GM12864 (cell line): ENCODE results near the gene HHAT.

Experiments
- DNase-seq: peaks from one replicate; pipeline ENCODE4 v3.0.0-alpha.2; 2011; ENCODE audit warnings: low read depth
- H3K4me3 ChIP-seq: 2 replicates; pipeline ENCODE4 v1.5.1; 2011; ENCODE audit warnings: mild to moderate bottlenecking, low read depth, low read length, control low read depth
- CTCF ChIP-seq: IDR thresholded peaks from 2 replicates; pipeline ENCODE4 v1.5.1; 2011; ENCODE audit warnings: low read depth, mild to moderate bottlenecking, moderate library complexity, low read length, control low read depth, inconsistent platforms; ENCODE audit errors: missing control alignments

The HHAT gene

GRCh38 chr1:210690236-210690635 is 361.5 kb downstream of the HHAT start:
- TF ChIP-seq CTCF, result no peak
- no peak for DNase-seq
- H3K4me3 ChIP-seq, result no peak overlapping the region

- no peak for TF ChIP-seq CTCF
- DNase-seq, result no peak
- H3K4me3 ChIP-seq, result no peak overlapping the region
These were observed 362.4 kb downstream of the HHAT start for GRCh38 chr1:210691039-210691610.

- no peak for TF ChIP-seq CTCF
- no peak for DNase-seq
- no peak overlapping the region for H3K4me3 ChIP-seq
These were observed 364.1 kb downstream of the HHAT start for GRCh38 chr1:210692796-210693195.

GRCh38 chr1:210695026-210695425 is 366.3 kb downstream of the HHAT start:
- TF ChIP-seq CTCF, result no peak
- no peak for DNase-seq
- no peak overlapping the region for H3K4me3 ChIP-seq

- TF ChIP-seq CTCF, result no peak
- DNase-seq, result peak; percentile 62
- no peak overlapping the region for H3K4me3 ChIP-seq
These were observed 368.0 kb downstream of the HHAT start for GRCh38 chr1:210696709-210697108.

- no peak for DNase-seq
- H3K4me3 ChIP-seq, result no peak overlapping the region
- no peak for TF ChIP-seq CTCF
These were observed 368.5 kb downstream of the HHAT start for GRCh38 chr1:210697185-210697584.

GRCh38 chr1:210698661-210699060 is 370.0 kb downstream of the HHAT start:
- no peak overlapping the region for H3K4me3 ChIP-seq
- no peak for TF ChIP-seq CTCF
- DNase-seq, result no peak
